Tibial nerve (tissue), 4 donors: Measurements from ENCODE around the gene ZNHIT2. TPM values are rescaled to one million over a fixed set of nuclear protein-coding genes. Genes with fewer than 3 reads are reported as not detected.
A peak's percentile ranks its signal among the peaks of the same experiment; 100 is the strongest.

Experiments used
- DNase-seq, 2 donors: peaks; one replicate each; pipeline ENCODE4 v3.0.0-alpha.2; 2019; ENCODE audit warnings: low spot score in 2 of 2
- H3K27ac ChIP-seq, 4 donors: fragments of 200-600 bp; sonication (generic) in 3 of 4; one replicate each; pipeline ENCODE4 v1.5.1; 2017 to 2019; ENCODE audit warnings: mild to moderate bottlenecking in 1 of 4
- H3K27me3 ChIP-seq, 2 donors: fragments of 200-600 bp; sonication (generic) in 1 of 2; one replicate each; pipeline versions ENCODE4 v1.5.1 to v1.6.0; 2017 to 2019
- H3K36me3 ChIP-seq, 3 donors: fragments of 200-600 bp; sonication (generic); one replicate each; pipeline ENCODE4 v1.5.1; 2018 to 2019
- H3K4me1 ChIP-seq, 4 donors: fragments of 200-600 bp; sonication (generic) in 3 of 4; one replicate each; pipeline ENCODE4 v1.5.1; 2017 to 2019
- H3K4me3 ChIP-seq, 4 donors: fragments of 200-600 bp; sonication (generic) in 3 of 4; one replicate each; pipeline ENCODE4 v1.5.1; 2017 to 2019; ENCODE audit warnings: mild to moderate bottlenecking in 1 of 4, moderate library complexity in 1 of 4
- H3K9me3 ChIP-seq, 4 donors: fragments of 200-600 bp; sonication (generic) in 3 of 4; one replicate each; pipeline ENCODE4 v1.5.1; 2017 to 2019
- EP300 ChIP-seq, 2 donors: sonication (generic); formaldehyde crosslinking; IDR thresholded peaks; one replicate each; pipeline ENCODE4 v1.6.1; 2017; ENCODE audit warnings: antibody characterized with exemption in 2 of 2, mild to moderate bottlenecking in 1 of 2
- POLR2A ChIP-seq, 2 donors: fragments of 450-650 bp; IDR thresholded peaks; one replicate each; pipeline ENCODE4 v1.6.1; 2017; ENCODE audit warnings: antibody characterized with exemption in 2 of 2, mild to moderate bottlenecking in 2 of 2, moderate library complexity in 2 of 2
- WGBS, 2 donors: methylation state at CpG; one replicate each; pipeline ENCODE4 v1.1.5; 2018; 5-methylcytosine and 5-hydroxymethylcytosine counted together
- total RNA-seq, 4 donors: library from RNA; depleted of rRNA; stranded (reverse); fragments of >200 nt; gene quantifications; one replicate each; pipeline ENCODE4 v1.1.0, GENCODE V29; 2016
- TF ChIP-seq, protein P1 (sequence below), 5 experiments: fragments of 200-600 bp in 3 of 5; fragments of 450-650 bp in 2 of 5; sonication (generic) in 3 of 5; IDR thresholded peaks; one replicate each; pipeline ENCODE4 v1.5.1; 2016 to 2019; ENCODE audit warnings: antibody characterized with exemption in 5 of 5, mild to moderate bottlenecking in 3 of 5, moderate library complexity in 2 of 5

ZNHIT2 gene
- total RNA-seq, 4 donors from 2014 or later = 19.2 to 26.8 (median 22.6) TPM

DNA sequence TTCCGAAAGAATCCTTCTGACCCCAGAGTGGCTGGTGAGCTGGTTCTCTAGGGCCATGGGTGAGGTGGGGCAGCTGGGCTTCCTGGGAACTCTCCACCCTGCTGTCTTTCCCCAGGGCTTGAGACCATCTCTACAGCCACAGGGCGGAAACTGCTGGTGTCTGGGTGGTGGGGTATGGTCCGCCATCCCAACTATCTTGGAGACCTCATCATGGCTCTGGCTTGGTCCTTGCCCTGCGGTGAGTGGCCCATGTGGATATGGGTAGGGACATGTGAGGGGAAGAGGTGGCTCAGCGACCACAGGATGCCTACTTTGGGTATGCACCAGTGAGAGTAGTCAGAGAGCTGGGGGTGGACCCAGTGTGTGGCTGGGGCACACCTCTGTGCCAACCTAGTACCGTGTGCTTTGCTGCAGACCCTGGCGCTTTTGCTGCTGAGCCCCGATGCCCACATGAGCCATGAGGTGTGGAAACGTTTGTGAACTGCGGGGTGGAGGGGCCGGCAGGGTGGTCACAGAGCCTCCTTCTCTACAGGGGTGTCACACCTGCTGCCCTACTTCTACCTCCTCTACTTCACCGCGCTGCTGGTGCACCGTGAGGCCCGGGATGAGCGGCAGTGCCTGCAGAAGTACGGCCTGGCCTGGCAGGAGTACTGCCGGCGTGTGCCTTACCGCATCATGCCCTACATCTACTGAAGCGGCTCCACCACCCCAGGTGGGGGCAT is 2.0 kb downstream of the ZNHIT2 start:
- 89 to 93% methylated on average over 21 of the region's 21 CpGs for WGBS, 2 donors
- H3K9me3 ChIP-seq = no peaks in the 10 kb centered on the region
- no peak overlapping the region for H3K4me3 ChIP-seq
- no peak for DNase-seq
- H3K36me3 ChIP-seq = peaks cover 0 to 52% (median 7%) of the 10 kb centered on the region in 3 donors
- H3K27me3 ChIP-seq = no peaks in the 10 kb centered on the region
- TF ChIP-seq POLR2A (IDR thresholded peaks at IDR 0.05) = no peak
- no peak for TF ChIP-seq EP300 (IDR thresholded peaks at IDR 0.05)
- TF ChIP-seq, protein P1, sequence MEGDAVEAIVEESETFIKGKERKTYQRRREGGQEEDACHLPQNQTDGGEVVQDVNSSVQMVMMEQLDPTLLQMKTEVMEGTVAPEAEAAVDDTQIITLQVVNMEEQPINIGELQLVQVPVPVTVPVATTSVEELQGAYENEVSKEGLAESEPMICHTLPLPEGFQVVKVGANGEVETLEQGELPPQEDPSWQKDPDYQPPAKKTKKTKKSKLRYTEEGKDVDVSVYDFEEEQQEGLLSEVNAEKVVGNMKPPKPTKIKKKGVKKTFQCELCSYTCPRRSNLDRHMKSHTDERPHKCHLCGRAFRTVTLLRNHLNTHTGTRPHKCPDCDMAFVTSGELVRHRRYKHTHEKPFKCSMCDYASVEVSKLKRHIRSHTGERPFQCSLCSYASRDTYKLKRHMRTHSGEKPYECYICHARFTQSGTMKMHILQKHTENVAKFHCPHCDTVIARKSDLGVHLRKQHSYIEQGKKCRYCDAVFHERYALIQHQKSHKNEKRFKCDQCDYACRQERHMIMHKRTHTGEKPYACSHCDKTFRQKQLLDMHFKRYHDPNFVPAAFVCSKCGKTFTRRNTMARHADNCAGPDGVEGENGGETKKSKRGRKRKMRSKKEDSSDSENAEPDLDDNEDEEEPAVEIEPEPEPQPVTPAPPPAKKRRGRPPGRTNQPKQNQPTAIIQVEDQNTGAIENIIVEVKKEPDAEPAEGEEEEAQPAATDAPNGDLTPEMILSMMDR (IDR thresholded peaks at IDR 0.05) = no peak
- H3K27ac ChIP-seq = no peak overlapping the region
- peaks cover 0 to 65% (median 39%) of the 10 kb centered on the region in 4 donors for H3K4me1 ChIP-seq

DNA sequence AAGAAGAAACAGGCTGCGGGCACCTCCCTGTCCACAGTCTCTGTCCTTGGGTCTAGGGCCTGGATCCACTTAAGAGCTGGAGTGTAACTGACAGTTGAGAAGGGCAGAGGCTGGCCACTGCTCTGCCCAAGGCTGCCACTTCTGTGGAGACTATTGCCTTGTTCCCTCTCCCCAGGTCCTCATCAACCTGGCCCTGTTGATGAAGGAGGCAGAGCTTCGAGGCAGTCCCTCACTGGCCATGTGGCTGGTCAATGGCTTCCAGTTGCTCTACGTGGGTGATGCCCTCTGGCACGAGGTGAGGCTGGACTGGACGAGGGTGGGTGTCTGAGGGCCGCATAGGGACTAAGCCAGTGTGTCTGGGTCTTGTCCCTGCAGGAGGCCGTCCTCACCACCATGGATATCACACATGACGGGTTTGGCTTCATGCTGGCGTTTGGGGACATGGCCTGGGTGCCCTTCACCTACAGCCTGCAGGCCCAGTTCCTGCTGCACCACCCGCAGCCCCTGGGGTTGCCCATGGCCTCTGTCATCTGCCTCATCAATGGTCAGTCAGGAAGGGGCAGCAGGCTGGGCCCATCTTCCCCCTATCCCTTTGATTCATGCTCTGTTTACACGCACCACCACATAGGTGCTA is 2.8 kb downstream of the ZNHIT2 start:
- no peaks in the 10 kb centered on the region for H3K27me3 ChIP-seq
- DNase-seq = no peak
- peaks cover 0 to 59% (median 38%) of the 10 kb centered on the region in 4 donors for H3K4me1 ChIP-seq
- H3K27ac ChIP-seq = no peak overlapping the region
- H3K4me3 ChIP-seq = no peak overlapping the region
- WGBS, 2 donors = 68 to 86% methylated on average over 9 to 10 of the region's 11 CpGs
- TF ChIP-seq, protein P1 (IDR thresholded peaks at IDR 0.05) = no peak
- no peak for TF ChIP-seq EP300 (IDR thresholded peaks at IDR 0.05)
- TF ChIP-seq POLR2A (IDR thresholded peaks at IDR 0.05) = no peak
- peaks cover 0 to 48% (median 0%) of the 10 kb centered on the region in 3 donors for H3K36me3 ChIP-seq
- no peaks in the 10 kb centered on the region for H3K9me3 ChIP-seq

DNA sequence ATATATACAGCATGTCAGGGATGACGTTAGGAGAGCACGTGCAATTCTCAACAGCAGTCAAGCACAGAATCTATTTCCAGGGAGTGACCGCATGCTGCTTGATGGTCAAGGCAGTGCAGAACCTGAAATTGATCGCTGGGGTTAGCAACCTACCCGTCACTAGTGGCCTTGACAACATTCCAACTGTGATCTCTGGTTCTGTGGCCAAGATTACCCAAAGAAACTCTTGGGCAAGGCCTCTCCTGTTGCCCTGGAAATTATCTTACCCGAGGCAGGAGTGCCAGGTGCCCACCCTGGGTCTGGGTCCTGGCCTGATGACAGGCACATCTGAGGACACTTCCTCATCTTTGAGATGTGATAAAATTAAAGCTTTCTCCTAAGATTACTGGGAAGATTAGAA is 3.7 kb downstream of the ZNHIT2 start:
- Histone ChIP-seq H3K27ac (no peak overlapping the region), H3K4me1 (peaks cover 0 to 56% (median 38%) of the 10 kb centered on the region in 4 donors), H3K36me3 (peaks cover 0 to 48% (median 0%) of the 10 kb centered on the region in 3 donors), H3K27me3 (no peaks in the 10 kb centered on the region), H3K9me3 (no peaks in the 10 kb centered on the region), H3K4me3 (no peak overlapping the region)
- TF ChIP-seq POLR2A (IDR thresholded peaks at IDR 0.05) (no peak), EP300 (IDR thresholded peaks at IDR 0.05) (no peak)
- TF ChIP-seq, protein P1 (IDR thresholded peaks at IDR 0.05) = no peak
- 71 to 72% methylated on average over 6 of the region's 6 CpGs for WGBS, 2 donors
- no peak for DNase-seq

DNA sequence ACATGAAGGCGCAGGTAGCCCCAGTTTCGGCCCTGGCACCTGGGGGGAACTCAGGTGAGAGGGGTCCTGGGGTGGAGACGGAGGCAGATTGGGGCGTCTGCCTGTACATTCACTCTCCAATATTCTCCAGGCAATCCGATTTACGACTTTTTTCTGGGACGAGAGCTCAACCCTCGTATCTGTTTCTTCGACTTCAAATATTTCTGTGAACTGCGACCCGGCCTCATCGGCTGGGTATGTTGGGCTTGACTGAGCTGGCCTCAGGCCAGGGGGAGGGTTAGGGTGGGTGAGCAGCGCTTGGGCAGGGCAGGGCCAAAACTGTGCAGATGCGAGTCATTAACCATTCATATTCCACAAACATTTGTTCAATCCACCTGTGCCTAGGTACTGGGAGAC is 4.1 kb downstream of the ZNHIT2 start:
- TF ChIP-seq POLR2A (IDR thresholded peaks at IDR 0.05) = no peak
- TF ChIP-seq, protein P1 (IDR thresholded peaks at IDR 0.05) = peak in 1 of 5 experiments; percentile 9
- TF ChIP-seq EP300 (IDR thresholded peaks at IDR 0.05) = no peak
- H3K27me3 ChIP-seq = no peaks in the 10 kb centered on the region
- peak overlapping the region in 2 of 4 donors; percentile 58 to 60 for H3K4me3 ChIP-seq
- H3K4me1 ChIP-seq = peaks cover 0 to 56% (median 38%) of the 10 kb centered on the region in 4 donors
- peak overlapping the region in 2 of 4 donors; percentile 71 to 82 for H3K27ac ChIP-seq
- DNase-seq = no peak
- WGBS, 2 donors = 7 to 11% methylated on average over 14 of the region's 14 CpGs
- H3K36me3 ChIP-seq = peaks cover 0 to 48% (median 0%) of the 10 kb centered on the region in 3 donors
- no peaks in the 10 kb centered on the region for H3K9me3 ChIP-seq
